Measurements from ENCODE around the gene ACADVL.

- TF ChIP-seq, protein P1, sequence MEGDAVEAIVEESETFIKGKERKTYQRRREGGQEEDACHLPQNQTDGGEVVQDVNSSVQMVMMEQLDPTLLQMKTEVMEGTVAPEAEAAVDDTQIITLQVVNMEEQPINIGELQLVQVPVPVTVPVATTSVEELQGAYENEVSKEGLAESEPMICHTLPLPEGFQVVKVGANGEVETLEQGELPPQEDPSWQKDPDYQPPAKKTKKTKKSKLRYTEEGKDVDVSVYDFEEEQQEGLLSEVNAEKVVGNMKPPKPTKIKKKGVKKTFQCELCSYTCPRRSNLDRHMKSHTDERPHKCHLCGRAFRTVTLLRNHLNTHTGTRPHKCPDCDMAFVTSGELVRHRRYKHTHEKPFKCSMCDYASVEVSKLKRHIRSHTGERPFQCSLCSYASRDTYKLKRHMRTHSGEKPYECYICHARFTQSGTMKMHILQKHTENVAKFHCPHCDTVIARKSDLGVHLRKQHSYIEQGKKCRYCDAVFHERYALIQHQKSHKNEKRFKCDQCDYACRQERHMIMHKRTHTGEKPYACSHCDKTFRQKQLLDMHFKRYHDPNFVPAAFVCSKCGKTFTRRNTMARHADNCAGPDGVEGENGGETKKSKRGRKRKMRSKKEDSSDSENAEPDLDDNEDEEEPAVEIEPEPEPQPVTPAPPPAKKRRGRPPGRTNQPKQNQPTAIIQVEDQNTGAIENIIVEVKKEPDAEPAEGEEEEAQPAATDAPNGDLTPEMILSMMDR (IDR thresholded peaks at IDR 0.05) = no peak
- TF ChIP-seq ZFX (IDR thresholded peaks at IDR 0.05; ENCODE audit: borderline replicate concordance) = no peak
Observed at GRCh38 chr17:7229504-7229903, 9.8 kb downstream of the ACADVL start.
